ENCODE data around the gene MAMLD1.

- TF ChIP-seq CTCF (IDR thresholded peaks at IDR 0.05; ENCODE audit: low read depth, low read length, poor library complexity, severe bottlenecking) (no peak), EZH2phosphoT487 (IDR thresholded peaks at IDR 0.05; ENCODE audit: borderline replicate concordance, low read length) (no peak)
Observed at GRCh38 chrX:150421816-150422215, 58.7 kb downstream of the MAMLD1 start.
